HepG2 (cell line): ENCODE results near the gene ADCY1.

Experiments used
- EP300 ChIP-seq, 3 experiments: sonication (generic) in 1 of 3; formaldehyde crosslinking in 1 of 3; IDR thresholded peaks; 2 replicates each; pipeline versions ENCODE4 v1.5.1 to v1.6.1; 2011 to 2020; ENCODE audit warnings: low read depth in 2 of 3, low read length in 2 of 3, borderline replicate concordance in 1 of 3, improper control_type of control experiment in 1 of 3, mild to moderate bottlenecking in 1 of 3, missing genetic modification reagents in 1 of 3, moderate library complexity in 1 of 3
- FOXA1 ChIP-seq, 2 experiments: fragments of 450-650 bp in 1 of 2; sonication (generic) in 1 of 2; formaldehyde crosslinking in 1 of 2; IDR thresholded peaks; 2 replicates each; pipeline versions ENCODE4 v1.4.0 to v1.6.1; 2016 to 2020; ENCODE audit warnings: missing genetic modification reagents in 1 of 2
- FOXJ3 ChIP-seq: sonication (generic); formaldehyde crosslinking; IDR thresholded peaks from 2 replicates; pipeline ENCODE4 v1.4.0; 2020; ENCODE audit warnings: missing genetic modification reagents, mild to moderate bottlenecking, borderline replicate concordance
- KAT8 ChIP-seq: IDR thresholded peaks from 2 replicates; pipeline ENCODE4 v1.6.1; 2016; ENCODE audit warnings: missing genetic modification reagents, missing compliant biosample characterization
- MTF1 ChIP-seq: sonication (generic); formaldehyde crosslinking; IDR thresholded peaks from 2 replicates; pipeline ENCODE4 v1.5.0; 2020; ENCODE audit warnings: missing genetic modification reagents
- RBAK ChIP-seq: sonication (generic); formaldehyde crosslinking; IDR thresholded peaks from 2 replicates; pipeline ENCODE4 v1.5.1; 2020; ENCODE audit warnings: mild to moderate bottlenecking, missing genetic modification reagents
- TBL1XR1 ChIP-seq: fragments of 150-350 bp; IDR thresholded peaks from 2 replicates; pipeline ENCODE4 v1.6.1; 2014; ENCODE audit warnings: borderline replicate concordance, low read length; ENCODE audit not compliant: partially characterized antibody
- ZBTB20 ChIP-seq: sonication (generic); formaldehyde crosslinking; IDR thresholded peaks from 2 replicates; pipeline ENCODE4 v1.8.1; 2023; ENCODE audit warnings: missing genetic modification reagents, low read depth, mild to moderate bottlenecking, borderline replicate concordance
- ZBTB49 ChIP-seq: sonication (generic); formaldehyde crosslinking; IDR thresholded peaks from 2 replicates; pipeline ENCODE4 v1.4.0; 2020; ENCODE audit warnings: missing genetic modification reagents, borderline replicate concordance
- ZC3H13 ChIP-seq: sonication (generic); formaldehyde crosslinking; IDR thresholded peaks from 2 replicates; pipeline ENCODE4 v1.8.1; 2023; ENCODE audit warnings: mild to moderate bottlenecking, missing genetic modification reagents, moderate library complexity
- ZFP82 ChIP-seq: sonication (generic); formaldehyde crosslinking; IDR thresholded peaks from 2 replicates; pipeline ENCODE4 v1.5.1; 2020; ENCODE audit warnings: mild to moderate bottlenecking, missing genetic modification reagents, borderline replicate concordance
- ZNF704 ChIP-seq: sonication (generic); formaldehyde crosslinking; IDR thresholded peaks from 2 replicates; pipeline ENCODE4 v1.8.1; 2023; ENCODE audit warnings: mild to moderate bottlenecking, inconsistent platforms, moderate library complexity, missing genetic modification reagents, borderline replicate concordance

GRCh38 chr7:45593121-45593541 lies 19.0 kb downstream of the ADCY1 start:
- TF ChIP-seq KAT8 (CRISPR knock-in tag), result no peak
- no peak for TF ChIP-seq RBAK (CRISPR knock-in tag)
- TF ChIP-seq EP300 (IDR thresholded peaks at IDR 0.05; ENCODE audit: low read depth in 2 of 2, low read length in 2 of 2), result no peak
- TF ChIP-seq EP300 (CRISPR knock-in tag; IDR thresholded peaks at IDR 0.05; ENCODE audit: borderline replicate concordance), result no peak
- TF ChIP-seq ZBTB20 (CRISPR knock-in tag), result no peak
- TF ChIP-seq ZBTB49 (CRISPR knock-in tag), result no peak
- no peak for TF ChIP-seq FOXA1 (IDR thresholded peaks at IDR 0.05)
- TF ChIP-seq FOXA1 (CRISPR knock-in tag; IDR thresholded peaks at IDR 0.05), result no peak
- no peak for TF ChIP-seq MTF1 (CRISPR knock-in tag)
- TF ChIP-seq ZC3H13, result no peak
- TF ChIP-seq ZNF704 (CRISPR knock-in tag), result no peak
- TF ChIP-seq ZFP82 (CRISPR knock-in tag), result no peak
- TF ChIP-seq TBL1XR1, result no peak
- TF ChIP-seq FOXJ3 (CRISPR knock-in tag), result no peak
